ENCODE data around the gene FGD4.
A peak's percentile ranks its signal among the peaks of the same experiment; 100 is the strongest.

The FGD4 gene

GRCh38 chr12:32399370-32400113 is at the start of gene FGD4:
TSS of gene FGD4 (plus strand) at chr12:32399558.
- DNase-seq, result peak; percentile 86

- no peak for DNase-seq
These were observed 45.8 kb upstream of the FGD4 start for GRCh38 chr12:32353540-32353939.

- no peak for DNase-seq
These were observed 41.6 kb upstream of the FGD4 start for GRCh38 chr12:32357601-32358249.

- DNase-seq, result no peak
These were observed 38.4 kb upstream of the FGD4 start for GRCh38 chr12:32360956-32361355.

- DNase-seq, result no peak
These were observed 36.5 kb upstream of the FGD4 start for GRCh38 chr12:32362892-32363291.

- DNase-seq, result peak; percentile 81
These were observed 33.8 kb upstream of the FGD4 start for GRCh38 chr12:32365473-32366064.

- no peak for DNase-seq
These were observed 32.6 kb upstream of the FGD4 start for GRCh38 chr12:32366714-32367113.

GRCh38 chr12:32367381-32367780 is 32.0 kb upstream of the FGD4 start:
- no peak for DNase-seq

- DNase-seq, result no peak
These were observed 30.2 kb upstream of the FGD4 start for GRCh38 chr12:32369202-32369601.

- peak; percentile 69 for DNase-seq
These were observed 21.9 kb upstream of the FGD4 start for GRCh38 chr12:32377344-32378055.

- no peak for DNase-seq
These were observed 20.1 kb upstream of the FGD4 start for GRCh38 chr12:32379213-32379612.

GRCh38 chr12:32379667-32380066 is 19.7 kb upstream of the FGD4 start:
- DNase-seq, result no peak

GRCh38 chr12:32382226-32382625 is 17.1 kb upstream of the FGD4 start:
- no peak for DNase-seq

- DNase-seq, result no peak
These were observed 8.7 kb upstream of the FGD4 start for GRCh38 chr12:32390572-32391219.

GRCh38 chr12:32395026-32395425 is 4.3 kb upstream of the FGD4 start:
- no peak for DNase-seq

GRCh38 chr12:32397696-32398095 is 1.7 kb upstream of the FGD4 start:
- DNase-seq, result no peak

- DNase-seq, result no peak
These were observed 1.2 kb upstream of the FGD4 start for GRCh38 chr12:32398181-32398580.

GRCh38 chr12:32398816-32399369 is 465 bp upstream of the FGD4 start:
- no peak for DNase-seq

- DNase-seq, result no peak
These were observed 835 bp downstream of the FGD4 start for GRCh38 chr12:32400114-32400672.

- DNase-seq, result no peak
These were observed 1.5 kb downstream of the FGD4 start for GRCh38 chr12:32400866-32401265.

- no peak for DNase-seq
These were observed 2.8 kb downstream of the FGD4 start for GRCh38 chr12:32402170-32402569.

GRCh38 chr12:32402946-32403345 is 3.6 kb downstream of the FGD4 start:
- no peak for DNase-seq
